Measurements from ENCODE around the gene ARHGEF37.

GRCh38 chr5:149658299-149658698 lies 77.0 kb downstream of the ARHGEF37 start:
- TF ChIP-seq CTCF (conservative IDR thresholded peaks at IDR 0.05; ENCODE audit: low read length) (no peak), EZH2phosphoT487 (IDR thresholded peaks at IDR 0.05; ENCODE audit: borderline replicate concordance, low read depth, low read length) (no peak)

Data from OCI-LY7 (cell line).